ENCODE data around the gene RC3H1. TPM values are rescaled to one million over a fixed set of nuclear protein-coding genes. Genes with fewer than 3 reads are reported as not detected.

RC3H1 gene
- total and polyA plus RNA-seq, 2 of the 13 experiments (the other 11 are each of a cell fraction or from before 2014, with no cell fraction given), result 11.2 to 19.6 TPM

- TF ChIP-seq ATF4 (CRISPR knock-in tag; IDR thresholded peaks at IDR 0.05) (no peak; a peak in 1 of 4 replicates), ZNF710 (CRISPR knock-in tag; IDR thresholded peaks at IDR 0.05; ENCODE audit: borderline replicate concordance) (no peak), ZNF33A (CRISPR knock-in tag; IDR thresholded peaks at IDR 0.05; ENCODE audit: borderline replicate concordance) (no peak), ZFP1 (CRISPR knock-in tag; IDR thresholded peaks at IDR 0.05) (0 out of 2 replicates have a peak, but pooled peaks have one; percentile 11), MAFG (CRISPR knock-in tag; IDR thresholded peaks at IDR 0.05) (no peak), ELF3 (CRISPR knock-in tag; IDR thresholded peaks at IDR 0.05) (no peak), NFE2L1 (CRISPR knock-in tag; IDR thresholded peaks at IDR 0.05; ENCODE audit: borderline replicate concordance) (no peak), FOSL1 (CRISPR knock-in tag; IDR thresholded peaks at IDR 0.05; ENCODE audit: borderline replicate concordance) (no peak), ZNF34 (CRISPR knock-in tag; IDR thresholded peaks at IDR 0.05; ENCODE audit: borderline replicate concordance) (no peak), CSRNP1 (CRISPR knock-in tag; IDR thresholded peaks at IDR 0.05) (0 out of 2 replicates have a peak, but pooled peaks have one; percentile 31), TEAD2 (CRISPR knock-in tag; IDR thresholded peaks at IDR 0.05) (no peak), ONECUT2 (CRISPR knock-in tag; IDR thresholded peaks at IDR 0.05) (no peak), ZNF329 (CRISPR knock-in tag; IDR thresholded peaks at IDR 0.05; ENCODE audit: low read depth) (no peak), MAZ (IDR thresholded peaks at IDR 0.05; ENCODE audit: borderline replicate concordance, low read depth, low read length) (no peak), MAZ (CRISPR knock-in tag; IDR thresholded peaks at IDR 0.05; ENCODE audit: low read depth) (0 out of 2 replicates have a peak, but pooled peaks have one; percentile 15), HMGXB3 (CRISPR knock-in tag; IDR thresholded peaks at IDR 0.05; ENCODE audit: borderline replicate concordance) (no peak), RAD51 (IDR thresholded peaks at IDR 0.05; ENCODE audit: borderline replicate concordance) (no peak), MEIS2 (CRISPR knock-in tag; IDR thresholded peaks at IDR 0.05) (no peak), JUNB (CRISPR knock-in tag; IDR thresholded peaks at IDR 0.05; ENCODE audit: borderline replicate concordance) (no peak), SAFB2 (CRISPR knock-in tag; IDR thresholded peaks at IDR 0.05; ENCODE audit: borderline replicate concordance, low read depth) (no peak)
- TF ChIP-seq, protein P1, sequence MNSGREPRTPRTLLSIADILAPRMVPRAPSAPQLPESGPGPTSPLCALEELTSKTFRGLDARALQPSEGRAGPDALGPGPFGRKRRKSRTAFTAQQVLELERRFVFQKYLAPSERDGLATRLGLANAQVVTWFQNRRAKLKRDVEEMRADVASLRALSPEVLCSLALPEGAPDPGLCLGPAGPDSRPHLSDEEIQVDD (CRISPR knock-in tag; IDR thresholded peaks at IDR 0.05; ENCODE audit: borderline replicate concordance), result no peak
Measured at GRCh38 chr1:174021591-174022079, 522 bp downstream of the RC3H1 start (continued).

Data from HepG2 (cell line).